Measurements from ENCODE around the gene DHRS2.

Gene DHRS2

DNA sequence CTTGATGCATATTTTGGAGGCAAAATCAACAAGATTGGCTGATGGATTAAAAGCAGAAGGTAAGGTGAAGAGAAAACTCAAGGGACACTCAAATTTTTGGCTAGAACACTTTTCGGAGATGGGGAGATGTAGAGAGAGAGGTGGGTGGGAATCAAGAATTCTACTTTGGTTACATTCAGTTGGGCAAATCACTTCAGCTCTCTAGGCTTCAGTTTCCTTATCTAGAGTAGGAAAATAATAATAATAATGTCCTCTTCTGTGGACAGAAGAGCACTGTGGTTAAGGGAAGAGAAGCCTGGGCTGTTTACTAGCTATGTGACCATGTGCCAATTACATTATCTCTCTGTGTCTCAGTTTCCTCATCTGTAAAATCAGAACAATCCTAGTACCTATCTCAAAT, 23.4 kb upstream of the DHRS2 start:
- DNase-seq (ENCODE audit: low spot score): no peak

DNA sequence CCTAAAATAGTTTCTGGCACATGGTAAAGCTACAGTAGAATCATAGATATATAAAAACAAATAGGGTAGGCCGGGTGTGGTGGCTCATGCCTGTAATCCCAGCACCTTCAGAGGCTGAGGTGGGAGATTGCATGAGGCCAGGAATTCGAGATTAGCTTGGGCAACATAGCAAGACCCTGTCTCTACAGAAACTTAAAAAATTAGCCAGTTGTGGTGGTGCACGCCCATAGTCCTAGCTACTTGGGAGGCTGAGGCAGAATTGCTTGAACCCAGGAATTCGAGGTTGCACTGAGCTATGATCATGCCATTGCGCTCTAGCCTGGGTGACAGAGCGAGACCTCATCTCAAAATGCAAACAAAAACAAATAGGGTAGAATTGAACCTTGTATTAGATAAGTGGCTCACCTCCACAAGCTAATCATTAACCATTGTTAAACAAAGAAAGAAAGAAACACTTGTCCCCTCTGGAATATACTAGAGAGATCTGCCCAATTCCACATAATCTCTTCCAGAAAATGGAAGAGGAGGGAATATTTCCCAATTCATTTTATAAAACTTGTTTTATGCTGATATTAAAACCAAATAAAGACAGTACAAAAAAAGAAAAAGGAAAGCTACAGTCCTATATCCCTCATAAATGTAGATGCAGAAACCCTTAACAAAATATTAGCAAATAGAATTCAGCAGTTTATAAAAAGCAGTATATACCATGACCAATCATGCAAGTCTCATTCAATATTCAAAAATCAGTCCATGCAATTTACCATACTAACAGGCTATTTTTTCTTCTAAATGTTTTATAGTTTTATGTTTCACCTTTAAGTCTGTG, 22.7 kb upstream of the DHRS2 start:
- no peak for DNase-seq (ENCODE audit: low spot score)

DNA sequence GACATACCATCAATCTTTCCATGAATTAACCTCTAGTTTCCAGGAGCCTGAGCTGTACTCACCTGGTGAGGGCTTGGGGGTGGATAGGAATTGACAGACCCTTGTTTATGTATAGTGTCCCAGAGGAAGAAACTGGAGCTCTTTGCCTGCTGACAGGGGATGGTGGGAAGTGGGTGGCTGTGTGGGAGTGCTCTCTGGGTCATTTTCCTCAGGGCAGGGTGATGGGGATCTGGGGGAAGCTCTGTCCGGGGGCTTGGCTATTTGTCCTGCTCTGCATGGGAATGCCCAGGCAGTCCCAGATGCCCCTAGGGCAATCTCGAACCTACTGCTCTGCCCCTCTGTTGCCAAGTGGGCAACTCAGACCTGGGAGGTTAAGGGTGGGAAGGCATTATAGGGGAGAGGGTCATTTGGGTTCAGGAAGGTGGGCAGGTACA, 21.8 kb upstream of the DHRS2 start:
- no peak for DNase-seq (ENCODE audit: low spot score)

DNA sequence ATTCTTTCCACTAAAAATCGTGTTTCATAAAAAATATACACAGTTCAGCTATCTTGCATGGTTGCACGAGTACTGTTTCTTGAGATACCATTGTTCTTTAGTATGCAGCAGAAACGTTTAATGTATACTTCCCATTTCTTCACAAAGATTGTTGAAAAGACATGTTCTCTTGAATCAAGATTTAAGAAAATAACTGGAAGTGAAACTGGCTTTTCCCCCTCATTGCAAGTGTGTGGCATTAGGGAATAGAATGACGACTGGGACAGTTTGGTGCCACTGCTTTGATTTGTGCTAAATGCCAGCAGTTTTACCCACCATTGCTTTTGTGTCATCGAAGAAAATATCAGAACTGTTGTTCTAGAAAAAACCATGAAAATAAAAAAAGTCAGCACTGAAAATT, 20.3 kb upstream of the DHRS2 start:
- DNase-seq (ENCODE audit: low spot score): no peak

DNA sequence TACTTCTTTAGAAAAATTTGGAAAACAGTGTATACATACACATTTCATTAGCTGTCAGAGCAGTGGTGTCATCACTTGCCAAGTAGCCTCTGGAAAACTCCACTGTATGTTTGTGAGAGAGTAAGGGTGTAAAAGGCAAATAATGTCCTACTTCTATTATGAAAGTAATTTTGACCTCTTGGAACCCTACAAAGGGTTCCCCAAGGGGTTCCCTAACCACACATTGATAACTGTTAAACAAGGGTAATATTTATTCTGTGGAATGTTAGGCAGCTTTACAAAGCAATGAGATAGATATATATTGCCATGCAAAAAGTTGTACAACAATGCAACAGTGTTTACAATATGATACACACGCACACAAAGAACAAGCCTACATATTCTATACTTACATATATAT, 18.6 kb upstream of the DHRS2 start:
- no peak for DNase-seq (ENCODE audit: low spot score)

DNA sequence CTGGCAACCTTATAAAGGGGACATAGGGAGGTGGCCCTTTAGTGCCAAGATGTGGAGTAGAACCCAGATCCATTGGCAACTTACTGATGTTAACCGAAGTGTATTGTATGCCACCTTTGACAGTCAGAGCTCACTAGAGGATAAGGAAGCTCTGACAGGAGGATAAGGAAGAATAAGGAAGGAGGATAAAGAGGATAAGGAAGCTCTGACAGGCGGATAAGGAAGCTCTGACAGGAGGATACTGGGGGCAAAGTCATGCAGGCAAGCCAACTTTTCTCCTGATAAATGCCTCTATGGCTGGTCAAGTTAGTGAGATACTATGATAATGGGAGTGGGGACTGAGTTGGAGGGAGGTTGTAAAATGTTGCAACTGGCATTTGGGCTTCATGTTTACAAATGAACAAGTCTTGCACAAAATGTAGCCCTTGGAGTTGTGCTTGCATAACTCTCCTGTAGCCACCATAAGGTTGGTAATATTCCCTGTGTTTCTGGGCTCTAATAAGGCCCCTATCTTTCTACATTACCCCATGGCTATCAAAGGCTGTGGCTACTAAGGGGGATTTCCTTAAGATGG, 17.7 kb upstream of the DHRS2 start:
- no peak for DNase-seq (ENCODE audit: low spot score)

DNA sequence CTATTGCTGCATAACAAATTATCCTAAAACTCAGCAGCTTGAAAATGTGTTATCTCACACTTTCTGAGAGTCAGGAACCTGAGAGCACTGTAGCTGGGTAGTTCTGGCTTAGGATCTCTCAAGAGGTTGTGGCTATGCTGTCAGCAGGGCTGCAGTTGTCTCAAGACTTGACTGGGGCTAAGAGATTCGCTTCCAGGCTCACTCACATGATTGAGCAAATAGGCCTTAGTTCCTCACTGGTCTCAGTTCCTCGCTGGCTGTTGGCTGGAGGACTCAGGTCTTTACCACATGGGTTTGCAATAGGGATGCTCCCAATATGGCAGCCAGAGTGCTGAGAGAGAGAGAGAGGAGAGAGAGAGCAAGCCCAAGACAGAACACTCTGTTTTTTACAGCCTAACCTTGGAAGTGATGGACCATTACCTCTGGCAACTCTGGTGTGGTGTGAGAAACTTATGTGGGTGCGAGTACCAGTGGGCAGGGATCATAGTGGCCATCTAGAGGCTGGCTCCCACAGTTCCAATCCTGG, 15.9 kb upstream of the DHRS2 start:
- DNase-seq (ENCODE audit: low spot score): no peak

DNA sequence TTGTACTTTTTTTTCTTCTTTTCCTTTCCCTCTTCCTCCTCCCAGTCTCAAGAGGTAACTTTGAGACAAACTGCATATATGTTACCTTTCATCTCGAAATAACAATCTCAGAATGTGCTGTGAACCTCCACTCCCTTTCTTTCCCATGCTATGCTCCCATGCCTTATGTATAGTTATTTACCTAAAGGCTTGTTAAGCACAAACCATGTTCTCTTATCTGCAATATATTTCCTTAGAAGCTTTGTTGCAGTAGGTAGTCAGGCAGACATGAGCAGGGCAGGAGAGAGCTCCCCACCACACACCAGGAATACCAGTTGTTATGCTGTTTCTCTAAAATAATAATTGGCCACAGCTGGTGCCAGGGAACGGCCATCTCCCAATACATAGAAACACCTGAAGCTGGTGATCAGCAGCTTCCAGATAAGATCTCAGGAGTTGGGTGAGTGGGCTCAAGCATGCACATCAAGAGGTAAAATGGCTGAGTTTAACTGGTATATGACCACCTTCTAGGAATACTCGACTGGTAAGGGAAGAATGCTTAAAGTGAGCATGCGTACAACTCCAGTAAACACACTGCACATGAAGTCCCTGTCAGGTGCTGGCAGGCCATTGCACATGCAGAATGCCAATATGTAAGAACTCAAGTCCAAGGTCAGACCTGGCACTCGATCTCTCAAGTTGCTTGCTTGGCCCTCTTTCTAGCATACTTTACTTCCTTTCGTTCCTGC, 14.8 kb upstream of the DHRS2 start:
- DNase-seq (ENCODE audit: low spot score): no peak

DNA sequence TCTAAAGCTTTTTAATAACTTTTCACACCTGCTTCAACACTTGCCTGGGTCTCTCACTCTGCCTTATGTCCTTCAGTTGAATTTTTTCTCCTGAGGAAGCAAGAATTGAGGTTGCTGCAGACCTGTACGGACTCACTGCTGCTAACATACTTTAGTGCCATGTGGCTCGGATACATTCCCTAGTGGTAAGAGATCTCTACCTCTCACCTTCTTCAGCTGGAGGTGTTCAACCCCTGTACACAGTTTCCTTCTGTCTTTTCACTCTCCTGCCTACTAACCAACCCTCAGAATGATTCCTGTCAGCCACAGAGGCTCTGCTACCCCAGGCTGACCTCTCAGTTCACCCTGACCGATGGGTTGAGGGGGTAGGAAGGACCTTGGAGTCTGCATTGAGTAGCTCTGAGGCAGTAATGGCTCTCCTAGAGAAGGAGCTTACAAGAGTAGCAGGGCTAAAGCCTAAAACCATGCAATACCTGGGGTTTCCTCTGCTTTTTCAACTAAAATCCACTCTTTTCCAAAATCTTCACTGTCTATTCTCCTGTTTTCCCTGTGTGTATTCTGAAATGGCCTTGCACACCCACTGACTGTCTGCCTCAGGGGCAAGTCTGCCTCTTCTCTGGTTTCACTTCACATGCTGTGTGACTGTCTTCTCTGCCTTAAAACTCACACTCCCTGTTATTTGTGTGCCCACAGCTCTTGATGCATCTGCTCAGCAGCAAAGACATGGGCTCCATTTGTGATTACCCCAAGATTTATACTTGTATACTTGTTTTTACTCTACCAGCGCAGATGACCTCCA, 14.0 kb upstream of the DHRS2 start:
- no peak for DNase-seq (ENCODE audit: low spot score)

DNA sequence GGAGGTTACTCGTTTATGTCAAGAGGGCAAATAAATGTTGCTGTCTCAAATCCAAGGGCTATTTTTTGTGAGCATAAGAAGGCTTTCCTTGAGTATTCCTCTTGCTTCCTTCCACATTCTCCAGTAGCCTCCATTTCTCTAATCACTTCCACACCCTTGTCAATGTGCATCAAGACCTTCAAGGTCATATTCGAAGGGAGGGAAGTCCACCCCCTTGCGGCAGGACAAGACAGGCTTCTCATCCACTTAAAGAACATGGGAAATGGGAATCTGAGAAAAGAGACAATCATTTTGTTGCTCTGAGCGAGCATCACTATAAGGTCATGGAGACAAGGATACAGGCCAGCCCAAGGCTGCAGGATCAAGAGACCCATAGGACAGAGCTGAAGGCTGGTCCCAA, 13.2 kb upstream of the DHRS2 start:
- DNase-seq (ENCODE audit: low spot score): no peak

DNA sequence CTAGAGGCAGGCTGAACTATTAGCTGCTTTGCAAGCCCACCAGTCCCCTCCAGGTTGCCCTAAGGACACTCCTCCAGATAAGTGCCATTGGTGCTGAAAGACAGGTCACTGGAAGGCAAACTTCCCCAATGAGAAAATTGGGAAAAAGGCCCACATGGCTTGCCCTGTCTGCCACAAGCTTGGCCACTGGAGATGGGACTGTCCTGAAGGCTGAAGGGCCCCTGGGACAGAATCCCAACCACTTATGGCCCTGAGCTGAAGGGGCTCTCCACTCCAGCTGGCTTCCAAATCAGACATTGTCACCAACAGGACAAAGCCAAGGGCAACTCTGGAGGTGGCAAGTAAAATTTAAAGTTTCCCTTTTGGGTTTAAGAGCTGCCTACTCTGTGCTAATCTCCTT, 12.2 kb upstream of the DHRS2 start:
- DNase-seq (ENCODE audit: low spot score): no peak

DNA sequence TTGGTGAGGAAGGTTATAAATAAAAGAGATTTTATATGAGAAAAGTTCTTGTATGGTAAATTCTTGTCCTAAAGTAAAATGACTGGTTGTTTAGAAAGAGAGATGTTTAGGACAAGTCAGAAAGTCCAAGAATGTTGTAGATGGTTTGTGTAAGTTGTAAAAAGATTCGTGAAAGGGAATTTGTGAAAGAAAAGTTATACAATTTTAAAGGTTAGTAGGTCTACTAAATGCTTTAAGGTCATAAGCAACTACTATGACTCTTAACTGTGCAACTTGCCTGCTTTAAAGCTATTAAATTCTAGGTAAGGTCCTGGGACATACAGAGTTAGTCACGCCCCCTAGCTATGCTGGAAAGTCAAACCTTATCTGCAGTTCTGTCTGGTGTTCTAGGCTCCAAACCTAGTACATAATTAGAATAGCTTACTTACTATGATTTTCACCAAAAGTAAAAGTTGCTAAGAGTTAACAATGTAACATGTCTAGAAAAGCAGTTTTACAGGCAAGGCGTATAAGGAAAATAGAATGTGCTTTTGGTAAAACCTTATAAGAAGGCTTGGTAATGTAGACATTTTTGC, 11.2 kb upstream of the DHRS2 start:
- no peak for DNase-seq (ENCODE audit: low spot score)

DNA sequence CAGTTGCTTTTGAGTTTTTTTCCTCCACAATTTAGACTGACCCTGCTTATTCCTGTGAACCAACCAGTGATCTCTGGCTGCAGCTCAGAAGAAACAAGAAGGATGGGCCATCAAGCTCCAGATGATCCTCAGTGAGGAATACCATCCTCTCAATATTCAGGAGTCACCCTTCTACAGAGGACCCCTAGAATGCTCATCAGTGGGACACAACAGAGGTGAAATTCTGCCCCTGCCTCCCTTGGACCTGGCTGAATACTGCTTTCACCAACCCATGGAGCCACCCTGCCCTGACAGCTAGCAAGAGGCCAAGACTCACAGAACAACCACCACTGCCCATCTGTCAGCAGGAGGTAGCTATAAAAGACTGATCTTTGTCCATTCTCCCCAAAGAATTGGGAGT, 9.2 kb upstream of the DHRS2 start:
- no peak for DNase-seq (ENCODE audit: low spot score)

DNA sequence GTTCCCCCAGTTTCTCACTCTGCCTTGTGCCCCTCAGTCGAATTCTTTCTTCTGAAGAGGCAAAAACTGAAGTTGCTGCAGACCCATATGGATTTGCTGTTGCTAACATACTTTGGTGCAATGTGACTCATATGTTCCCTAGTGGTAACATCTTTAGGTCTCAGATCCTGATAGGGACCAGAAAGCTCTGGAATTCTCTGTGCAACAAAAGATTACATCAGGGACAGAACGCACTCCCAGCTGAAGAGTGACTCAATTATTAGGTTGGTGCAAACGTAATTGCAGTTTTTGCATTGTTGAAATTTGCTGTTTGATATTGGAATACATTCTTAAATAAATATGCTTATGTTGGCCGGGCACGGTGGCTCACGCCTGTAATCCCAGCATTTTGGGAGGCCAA, 8.2 kb upstream of the DHRS2 start:
- no peak for DNase-seq (ENCODE audit: low spot score)

DNA sequence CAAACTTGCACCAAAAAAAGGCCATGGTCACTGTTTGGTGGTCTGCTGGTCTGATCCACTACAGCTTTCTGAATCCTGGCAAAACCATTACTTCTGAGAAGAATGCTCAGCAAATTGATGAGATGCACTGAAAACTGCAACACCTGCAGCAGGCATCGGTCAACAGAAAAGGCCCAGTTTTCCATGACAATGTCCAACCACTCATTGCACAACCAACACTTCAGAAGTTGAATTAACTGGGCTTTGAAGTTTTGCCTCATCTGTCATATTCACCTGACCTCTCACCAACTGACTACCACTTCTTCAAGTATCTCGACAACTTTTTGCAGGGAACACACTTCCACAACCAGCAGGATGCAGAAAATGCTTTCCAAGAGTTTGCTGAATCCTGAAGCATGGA, 7.0 kb upstream of the DHRS2 start:
- DNase-seq (ENCODE audit: low spot score): no peak

DNA sequence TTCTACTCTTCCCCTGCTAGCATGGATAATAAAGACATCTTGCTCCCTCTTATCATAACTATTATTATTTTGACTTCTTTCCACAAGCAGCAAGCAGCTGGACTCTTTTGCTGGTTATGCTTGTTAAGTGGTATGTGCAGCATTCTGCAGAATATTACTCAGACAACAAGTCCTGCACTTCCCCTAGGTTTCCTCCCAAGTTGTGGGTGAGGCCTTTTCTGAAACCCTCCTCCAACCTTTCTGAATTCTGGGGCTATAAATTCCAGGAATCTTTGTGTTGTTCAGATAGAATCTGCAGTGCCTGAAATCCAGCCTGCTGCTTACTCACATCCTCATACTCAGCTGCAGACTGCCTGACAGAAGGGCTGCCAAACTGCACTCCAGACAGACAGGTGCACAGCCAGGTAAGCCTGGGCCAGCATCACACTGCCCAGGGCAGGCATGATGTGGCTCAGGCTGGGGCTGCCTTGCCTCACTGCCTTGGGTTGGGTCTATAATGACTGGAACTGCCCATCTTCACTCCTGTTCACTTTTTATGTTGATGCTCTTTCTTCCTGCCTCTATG, 6.2 kb upstream of the DHRS2 start:
- no peak for DNase-seq (ENCODE audit: low spot score)

DNA sequence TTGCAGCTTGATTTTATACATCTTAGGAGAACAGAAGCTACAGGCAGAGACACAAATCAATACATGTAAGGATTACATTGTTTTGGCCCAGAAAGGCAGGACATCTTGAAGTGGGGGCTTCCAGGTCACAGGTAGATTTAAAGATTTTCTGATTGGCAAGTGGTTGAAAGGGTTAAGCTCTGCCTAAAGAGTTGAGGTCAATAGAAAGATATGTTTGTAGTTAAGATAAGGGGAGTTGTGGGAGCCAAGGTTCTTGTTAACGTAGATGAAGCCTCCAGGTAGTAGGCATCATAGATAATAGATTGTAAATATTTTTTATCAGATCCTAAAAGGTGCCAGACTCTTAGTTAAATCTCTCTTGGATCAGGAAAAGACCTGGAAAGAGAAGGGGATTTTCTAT, 5.5 kb upstream of the DHRS2 start:
- DNase-seq (ENCODE audit: low spot score): no peak

DNA sequence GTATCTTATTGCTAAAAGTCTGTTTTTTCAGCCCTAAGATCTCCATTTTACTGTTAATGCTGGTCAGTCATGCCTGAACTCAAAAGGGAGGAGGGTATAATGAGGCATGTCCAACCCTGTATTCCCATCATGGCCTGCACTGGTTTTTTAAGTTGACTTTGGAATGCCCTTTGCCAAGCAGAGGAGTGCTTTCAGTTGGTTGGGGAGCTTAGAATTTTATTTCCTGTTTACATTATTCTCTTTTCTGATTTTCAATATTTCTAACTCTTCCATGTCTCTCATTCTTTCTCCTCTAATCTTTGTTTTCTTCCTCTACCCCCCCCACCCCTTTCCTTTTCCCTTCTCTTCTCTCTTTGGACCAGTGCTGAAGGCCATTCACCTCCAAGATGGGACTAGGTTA, 4.9 kb upstream of the DHRS2 start:
- DNase-seq (ENCODE audit: low spot score): no peak

DNA sequence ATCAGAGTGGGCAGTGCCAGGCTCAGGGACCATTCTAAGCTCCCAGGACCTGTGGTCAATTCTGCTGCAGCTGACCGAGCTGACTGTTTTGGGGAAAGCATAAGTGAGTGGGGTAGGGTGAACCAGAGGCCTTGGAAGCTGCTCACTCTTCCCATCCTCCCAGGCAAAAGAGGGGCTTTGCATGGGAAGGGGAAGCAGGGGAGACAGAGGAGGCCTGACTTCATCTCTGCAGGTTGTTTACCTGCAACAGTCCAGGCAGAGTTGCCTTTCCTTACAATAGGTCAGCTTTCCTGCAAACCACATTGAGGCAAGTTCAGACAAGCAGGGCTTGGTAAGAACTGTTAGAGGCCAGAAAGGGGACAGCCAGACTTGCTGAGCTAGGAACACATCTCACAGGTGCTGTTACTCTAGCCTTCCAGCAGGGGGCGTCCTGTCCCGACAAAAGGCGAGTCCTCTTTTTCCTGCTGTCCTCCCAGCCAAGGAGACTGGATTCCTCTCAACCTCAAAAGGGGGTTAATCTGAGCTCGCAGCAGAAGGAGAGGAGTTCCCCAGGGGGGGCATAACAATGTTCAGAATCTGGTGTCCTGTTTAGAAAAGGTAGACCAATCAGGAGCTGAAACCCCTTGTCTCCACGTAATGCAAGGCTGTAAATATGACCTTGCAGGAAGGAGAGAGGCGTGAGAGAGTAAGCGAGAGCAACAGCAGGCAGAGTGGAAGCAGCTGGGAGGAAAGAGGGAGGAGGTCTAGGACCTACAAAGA, 4.3 kb upstream of the DHRS2 start:
- DNase-seq (ENCODE audit: low spot score): peak; percentile 69

DNA sequence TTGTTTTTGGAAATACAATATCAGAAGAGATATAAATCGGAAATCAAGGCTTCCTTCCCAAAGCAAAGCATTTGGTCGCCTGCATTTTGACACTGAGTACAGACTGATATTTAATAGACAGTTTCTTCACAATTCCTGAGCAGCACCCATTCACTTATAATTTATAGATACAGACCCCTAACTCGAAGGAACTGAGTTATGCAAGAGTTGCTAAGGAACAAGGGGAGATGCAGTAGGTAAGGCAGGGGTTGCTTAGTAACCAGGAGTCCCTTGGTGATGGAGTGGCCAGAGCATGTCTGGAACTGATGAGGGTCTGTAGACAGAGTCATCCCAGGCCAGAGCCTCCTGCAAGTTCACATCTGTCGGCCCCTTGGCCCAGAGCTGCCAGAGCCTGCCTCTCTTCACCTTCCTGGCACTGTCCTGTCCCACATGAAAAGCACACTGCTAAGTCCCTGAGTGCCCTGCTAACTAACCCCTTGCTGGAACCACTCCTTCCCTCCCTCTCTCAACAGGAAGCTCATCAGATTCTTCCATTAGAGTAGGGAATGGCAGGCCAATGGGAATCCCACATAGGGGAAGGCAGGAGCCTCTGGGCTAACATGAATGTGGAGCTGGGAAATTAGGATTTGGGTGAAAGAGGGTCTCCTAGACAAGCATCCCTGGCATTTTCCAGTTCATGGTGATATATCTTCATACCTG, 3.6 kb upstream of the DHRS2 start:
- DNase-seq (ENCODE audit: low spot score): no peak

Data from activated CD4-positive, alpha-beta T cell treated with anti-CD3 and anti-CD28 coated beads, Interleukin-2, Interleukin-4, amounts not matched to agents 100 ng/mL and 50 ng/mL, durations not matched to agents 16 hours and 8 hours (primary cell).